ENCODE measurements around the gene PRRX2.
"Not testable (repeated sequence)": the region's sequence is repeated elsewhere in the genome, so short reads cannot be mapped to it uniquely, and the experiment has no call there.

PRRX2 gene

GRCh38 chr9:129655154-129655553 lies 10.3 kb upstream of the PRRX2 start:
- DNase-seq: no peak

DNA sequence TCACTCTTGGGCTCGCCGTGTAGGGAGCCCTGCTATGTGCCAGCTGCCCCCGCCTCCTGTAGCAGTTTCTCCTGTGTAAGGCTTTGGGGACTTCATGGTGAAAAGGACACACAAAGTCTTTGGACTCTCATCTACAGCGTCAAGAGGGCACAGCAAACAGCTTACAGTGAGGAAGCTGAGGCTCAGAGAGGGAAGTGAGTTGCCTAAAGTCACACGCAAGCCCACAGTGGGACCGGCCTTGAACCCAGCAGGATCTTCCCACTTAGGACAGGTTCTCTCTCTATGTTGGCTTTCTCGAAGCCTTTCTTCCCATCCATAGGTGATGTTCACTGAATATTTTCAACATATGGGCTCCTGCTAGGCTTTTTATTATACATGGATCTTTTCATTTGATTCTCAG lies 9.8 kb upstream of the PRRX2 start:
- no peak for DNase-seq

GRCh38 chr9:129656795-129657390 lies 8.6 kb upstream of the PRRX2 start:
- DNase-seq: no peak

- no peak for DNase-seq
These were observed 4.4 kb upstream of the PRRX2 start for GRCh38 chr9:129661029-129661428.

DNA sequence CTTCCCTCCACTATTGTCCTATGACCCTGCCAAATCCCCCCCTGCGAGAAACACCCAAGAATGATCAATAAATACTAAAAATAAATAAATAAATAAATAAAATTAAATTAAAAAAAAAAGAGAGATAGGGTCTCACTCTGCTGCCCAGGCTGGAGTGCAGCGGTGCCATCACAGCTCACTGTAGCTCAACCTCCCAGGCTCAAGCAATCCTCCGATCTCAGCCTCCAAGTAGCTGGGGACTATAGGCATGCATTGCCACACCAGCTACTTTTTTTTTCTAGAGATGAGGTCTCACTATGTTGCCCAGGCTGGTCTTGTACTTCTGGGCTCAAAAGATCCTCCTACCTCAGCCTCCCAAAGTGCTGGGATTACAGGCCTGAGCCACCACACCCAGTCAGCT lies 3.2 kb upstream of the PRRX2 start:
- not testable (repeated sequence) for DNase-seq

- DNase-seq: no peak
These were observed 580 bp upstream of the PRRX2 start for GRCh38 chr9:129664746-129665388.

DNA sequence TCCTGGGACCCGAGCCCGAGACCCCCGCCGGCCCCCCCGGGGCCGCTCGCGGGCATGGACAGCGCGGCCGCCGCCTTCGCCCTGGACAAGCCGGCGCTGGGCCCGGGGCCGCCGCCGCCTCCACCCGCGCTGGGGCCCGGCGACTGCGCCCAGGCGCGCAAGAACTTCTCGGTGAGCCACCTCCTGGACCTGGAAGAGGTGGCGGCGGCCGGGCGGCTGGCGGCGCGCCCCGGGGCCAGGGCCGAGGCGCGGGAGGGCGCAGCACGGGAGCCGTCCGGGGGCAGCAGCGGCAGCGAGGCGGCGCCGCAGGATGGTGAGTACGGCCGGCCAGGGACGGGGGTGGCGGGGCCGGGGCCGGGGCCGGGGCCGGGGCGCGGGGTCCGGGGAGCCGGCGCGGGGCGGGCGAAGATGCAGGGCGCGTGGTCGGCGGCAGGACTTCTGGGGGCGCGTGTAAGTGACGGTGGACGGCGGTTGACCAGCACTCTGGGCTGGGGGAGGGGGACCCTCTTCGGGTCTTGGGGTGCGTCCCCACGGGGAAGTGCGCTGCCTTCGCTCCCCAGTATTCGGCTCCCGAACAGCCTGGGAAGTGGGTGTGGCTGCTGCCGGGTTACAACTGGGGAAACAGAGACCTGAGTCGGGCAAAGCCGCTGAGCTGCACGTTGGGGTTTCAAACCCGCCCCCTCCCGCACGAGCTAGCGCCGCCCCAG lies 520 bp downstream of the PRRX2 start:
- no peak for DNase-seq

- DNase-seq: no peak
These were observed 1.1 kb downstream of the PRRX2 start for GRCh38 chr9:129666575-129666974.

GRCh38 chr9:129667378-129667777 lies 1.9 kb downstream of the PRRX2 start:
- DNase-seq: no peak

- no peak for DNase-seq
These were observed 2.4 kb downstream of the PRRX2 start for GRCh38 chr9:129667850-129668249.

- peak; percentile 6 for DNase-seq
These were observed 3.8 kb downstream of the PRRX2 start for GRCh38 chr9:129669141-129669718.

DNA sequence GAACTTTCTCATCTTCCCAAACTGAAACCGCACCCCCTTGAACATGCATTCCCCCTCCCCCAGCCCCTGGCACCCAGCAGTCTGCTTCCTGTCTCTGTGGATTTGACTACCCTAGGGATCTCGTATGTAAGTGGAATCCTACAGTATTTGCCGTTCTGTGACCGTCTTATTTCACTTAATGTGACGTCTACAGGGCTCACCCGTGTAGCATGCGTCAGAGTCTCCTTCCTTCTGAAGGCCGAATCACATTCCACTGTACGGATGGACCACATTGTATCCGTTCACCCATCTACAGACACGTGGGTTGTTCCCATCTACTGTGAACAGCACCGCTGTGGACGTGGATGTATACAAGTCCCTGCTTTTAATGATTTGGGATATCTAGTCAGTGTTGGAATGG lies 4.5 kb downstream of the PRRX2 start:
- DNase-seq: no peak

GRCh38 chr9:129671065-129671464 lies 5.6 kb downstream of the PRRX2 start:
- no peak for DNase-seq

- no peak for DNase-seq
These were observed 6.1 kb downstream of the PRRX2 start for GRCh38 chr9:129671519-129671918.

GRCh38 chr9:129672702-129673101 lies 7.3 kb downstream of the PRRX2 start:
- no peak for DNase-seq

DNA sequence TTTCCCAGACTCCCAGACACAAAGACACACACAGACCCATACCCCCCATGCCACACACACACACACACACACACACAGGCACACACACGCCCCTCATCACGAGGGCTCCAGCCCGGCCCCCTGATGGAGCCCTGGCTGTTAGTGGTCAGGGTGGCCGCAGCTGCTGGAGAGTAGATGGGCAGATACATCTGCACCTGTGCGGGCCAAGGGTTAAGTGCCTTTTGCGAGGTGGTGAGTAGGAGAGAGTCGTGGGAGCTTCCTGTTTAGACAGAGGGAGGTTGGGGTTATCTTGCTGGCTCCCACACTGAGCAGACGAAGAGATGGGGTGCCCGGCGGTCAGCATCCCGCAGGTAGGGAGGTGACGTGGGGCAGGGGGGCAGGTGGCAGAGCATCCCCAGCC lies 8.2 kb downstream of the PRRX2 start:
- DNase-seq: no peak

DNA sequence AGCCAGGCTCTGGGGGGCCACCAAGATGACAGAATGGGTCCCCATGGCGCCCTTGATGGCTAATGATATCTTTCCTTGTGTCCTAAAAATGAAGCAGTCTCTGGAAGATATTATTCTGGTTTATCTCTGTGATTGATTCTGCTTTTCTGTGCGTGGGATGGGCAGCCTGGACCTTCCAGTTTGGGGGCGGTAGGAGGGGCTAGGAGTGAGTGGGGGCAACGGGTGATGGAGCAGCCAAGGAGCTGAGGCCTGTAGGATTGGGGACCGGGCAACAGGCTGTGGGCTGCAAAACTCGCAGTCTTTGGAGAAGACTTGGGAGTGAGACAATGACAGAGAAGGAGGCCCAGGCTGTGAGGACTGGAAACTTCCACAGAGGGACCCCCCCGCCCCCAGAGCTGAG lies 8.8 kb downstream of the PRRX2 start:
- DNase-seq: no peak

- DNase-seq: no peak
These were observed 10.2 kb downstream of the PRRX2 start for GRCh38 chr9:129675620-129676019.

- no peak for DNase-seq
These were observed 10.8 kb downstream of the PRRX2 start for GRCh38 chr9:129676287-129676686.

- no peak for DNase-seq
These were observed 11.5 kb downstream of the PRRX2 start for GRCh38 chr9:129676975-129677374.

- DNase-seq: no peak
These were observed 12.0 kb downstream of the PRRX2 start for GRCh38 chr9:129677456-129677855.

GRCh38 chr9:129678844-129679243 lies 13.4 kb downstream of the PRRX2 start:
- DNase-seq: no peak

DNA sequence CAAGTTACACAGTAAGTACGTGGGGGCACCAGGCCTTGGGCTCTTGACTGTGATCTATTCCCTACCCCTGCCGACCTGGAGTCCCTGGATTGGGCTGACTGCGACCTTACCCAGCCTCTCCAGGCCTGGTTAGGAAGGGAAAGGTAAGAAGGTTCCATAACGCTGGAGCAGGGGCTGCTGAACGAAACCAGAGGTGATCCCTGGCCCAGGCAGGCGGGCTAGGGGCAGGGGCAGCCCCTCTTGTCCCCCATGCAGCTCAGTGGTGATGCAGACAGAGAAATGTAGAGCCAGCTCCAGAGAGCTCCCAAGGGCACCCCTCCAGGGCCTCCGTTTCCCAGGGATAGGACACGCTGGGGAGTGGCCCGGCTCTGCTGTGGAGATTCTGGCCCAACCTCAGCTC lies 14.1 kb downstream of the PRRX2 start:
- no peak for DNase-seq

GRCh38 chr9:129681924-129682323 lies 16.5 kb downstream of the PRRX2 start:
- DNase-seq: no peak
